SK-N-SH treated with all-trans-retinoic acid at 6 μM for 48 hours (cell line): Measurements from ENCODE around the gene MAP10.

ENCODE experiments used
- ATAC-seq: fragments of 200-7000 bp; cut with Tn5 transposase; 3 replicates; pipeline ENCODE4 v1.9.1; 2020; ENCODE audit warnings: mild to moderate bottlenecking, moderate library complexity
- ARNTL ChIP-seq: fragments of 450-650 bp; formaldehyde crosslinking; IDR thresholded peaks from 2 replicates; pipeline ENCODE4 v1.5.0; 2020; ENCODE audit warnings: low read depth, mild to moderate bottlenecking, moderate library complexity, borderline replicate concordance
- CSDC2 ChIP-seq: fragments of 250-450 bp; sonication (Bioruptor Pico); IDR thresholded peaks from 2 replicates; pipeline ENCODE4 v1.5.0; 2020; ENCODE audit warnings: mild to moderate bottlenecking, moderate library complexity
- ESRRG ChIP-seq: fragments of 250-450 bp; sonication (Bioruptor Pico); IDR thresholded peaks from 2 replicates; pipeline ENCODE4 v1.6.1; 2021; ENCODE audit warnings: mild to moderate bottlenecking
- GLIS3 ChIP-seq: fragments of 250-450 bp; sonication (Bioruptor Pico); IDR thresholded peaks from 2 replicates; pipeline ENCODE4 v1.5.0; 2020; ENCODE audit warnings: mild to moderate bottlenecking, moderate library complexity
- ISL1 ChIP-seq: fragments of 250-450 bp; sonication (Bioruptor Pico); IDR thresholded peaks from 2 replicates; pipeline ENCODE4 v2.1.2; 2022; ENCODE audit warnings: mild to moderate bottlenecking, moderate library complexity
- OSR1 ChIP-seq: fragments of 250-450 bp; sonication (Bioruptor Pico); IDR thresholded peaks from 2 replicates; pipeline ENCODE4 v1.8.0; 2022; ENCODE audit warnings: moderate library complexity, mild to moderate bottlenecking, inconsistent platforms
- PPARA ChIP-seq: fragments of 250-450 bp; sonication (Bioruptor Pico); IDR thresholded peaks from 2 replicates; pipeline ENCODE4 v1.5.0; 2020; ENCODE audit warnings: mild to moderate bottlenecking, borderline replicate concordance
- RARB ChIP-seq: fragments of 250-450 bp; sonication (Bioruptor Pico); IDR thresholded peaks from 2 replicates; pipeline ENCODE4 v1.8.0; 2021; ENCODE audit warnings: mild to moderate bottlenecking, moderate library complexity
- SNAI2 ChIP-seq: fragments of 250-450 bp; sonication (Bioruptor Pico); IDR thresholded peaks from 2 replicates; pipeline ENCODE4 v1.5.0; 2020; ENCODE audit warnings: mild to moderate bottlenecking, moderate library complexity
- TCF4 ChIP-seq: fragments of 250-450 bp; sonication (Bioruptor Pico); IDR thresholded peaks from 2 replicates; pipeline ENCODE4 v1.8.0; 2021; ENCODE audit warnings: mild to moderate bottlenecking, moderate library complexity, borderline replicate concordance
- TOX ChIP-seq: fragments of 250-450 bp; sonication (Bioruptor Pico); IDR thresholded peaks from 2 replicates; pipeline ENCODE4 v1.8.0; 2021; ENCODE audit warnings: mild to moderate bottlenecking, moderate library complexity, borderline replicate concordance
- ZFP3 ChIP-seq: fragments of 250-450 bp; sonication (Bioruptor Pico); IDR thresholded peaks from 2 replicates; pipeline ENCODE4 v1.5.0; 2020; ENCODE audit warnings: mild to moderate bottlenecking, moderate library complexity
- ZNF565 ChIP-seq: fragments of 450-650 bp; formaldehyde crosslinking; conservative IDR thresholded peaks from 2 replicates; pipeline ENCODE4 v1.5.0; 2020; ENCODE audit warnings: low read depth, mild to moderate bottlenecking, moderate library complexity
- ZNF70 ChIP-seq: fragments of 450-650 bp; formaldehyde crosslinking; IDR thresholded peaks from 2 replicates; pipeline ENCODE4 v1.5.0; 2020; ENCODE audit warnings: mild to moderate bottlenecking, moderate library complexity
- ZNF8 ChIP-seq: fragments of 450-650 bp; formaldehyde crosslinking; IDR thresholded peaks from 2 replicates; pipeline ENCODE4 v1.5.0; 2020; ENCODE audit warnings: mild to moderate bottlenecking, moderate library complexity
- TF ChIP-seq, protein P1 (sequence below): fragments of 250-450 bp; sonication (Bioruptor Pico); IDR thresholded peaks from 2 replicates; pipeline ENCODE4 v1.5.1; 2020; ENCODE audit warnings: low read depth, mild to moderate bottlenecking, moderate library complexity
- TF ChIP-seq, protein P2 (sequence below): fragments of 250-450 bp; sonication (Bioruptor Pico); IDR thresholded peaks from 2 replicates; pipeline ENCODE4 v1.5.1; 2021; ENCODE audit warnings: mild to moderate bottlenecking, moderate library complexity
- TF ChIP-seq, protein P3 (sequence below): fragments of 250-450 bp; sonication (Bioruptor Pico); IDR thresholded peaks from 2 replicates; pipeline ENCODE4 v1.8.0; 2021; ENCODE audit warnings: low read depth, mild to moderate bottlenecking, moderate library complexity, borderline replicate concordance
- TF ChIP-seq, protein P4 (sequence below): fragments of 250-450 bp; sonication (Bioruptor Pico); IDR thresholded peaks from 2 replicates; pipeline ENCODE4 v1.8.0; 2020; ENCODE audit warnings: mild to moderate bottlenecking, moderate library complexity, borderline replicate concordance
- TF ChIP-seq, protein P5 (sequence below): fragments of 250-450 bp; sonication (Bioruptor Pico); IDR thresholded peaks from 2 replicates; pipeline ENCODE4 v1.5.0; 2020; ENCODE audit warnings: mild to moderate bottlenecking, moderate library complexity

Gene MAP10, protein sequence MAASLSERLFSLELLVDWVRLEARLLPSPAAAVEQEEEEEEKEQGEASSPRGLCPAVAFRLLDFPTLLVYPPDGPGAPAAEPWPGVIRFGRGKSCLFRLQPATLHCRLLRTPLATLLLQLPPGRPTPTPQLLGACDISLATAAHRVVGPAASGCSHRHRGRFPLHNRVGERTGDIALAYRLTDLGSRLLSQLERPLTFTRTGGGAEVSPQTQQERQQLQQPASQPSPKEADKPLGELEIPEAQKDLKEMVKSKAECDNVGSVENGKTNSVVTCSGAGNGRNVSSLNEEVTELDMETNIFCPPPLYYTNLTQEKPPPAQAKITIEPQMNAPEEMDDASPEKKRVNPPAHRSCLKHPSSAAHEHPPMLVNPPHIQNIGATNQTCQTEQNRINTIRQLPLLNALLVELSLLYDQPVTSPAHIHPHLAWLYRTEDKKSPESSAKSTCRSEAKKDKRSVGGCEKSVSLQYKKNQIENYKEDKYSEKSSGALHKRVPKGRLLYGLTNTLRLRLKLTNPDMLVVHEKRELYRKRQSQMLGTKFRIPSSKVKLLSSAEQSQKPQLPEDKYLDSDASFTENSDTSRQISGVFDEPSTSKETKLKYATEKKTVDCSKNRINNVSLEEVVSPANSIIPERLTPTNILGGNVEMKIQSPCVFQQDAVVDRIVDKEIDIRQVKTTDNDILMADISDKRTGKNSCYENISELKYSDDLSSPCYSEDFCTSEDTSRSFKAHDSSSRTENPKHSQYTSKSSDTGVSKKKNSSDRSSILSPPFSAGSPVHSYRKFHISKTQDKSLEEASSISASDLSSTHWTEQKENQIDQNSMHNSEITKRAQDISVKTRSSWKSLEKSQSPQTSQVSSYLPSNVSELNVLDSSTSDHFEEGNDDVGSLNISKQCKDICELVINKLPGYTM

DNA sequence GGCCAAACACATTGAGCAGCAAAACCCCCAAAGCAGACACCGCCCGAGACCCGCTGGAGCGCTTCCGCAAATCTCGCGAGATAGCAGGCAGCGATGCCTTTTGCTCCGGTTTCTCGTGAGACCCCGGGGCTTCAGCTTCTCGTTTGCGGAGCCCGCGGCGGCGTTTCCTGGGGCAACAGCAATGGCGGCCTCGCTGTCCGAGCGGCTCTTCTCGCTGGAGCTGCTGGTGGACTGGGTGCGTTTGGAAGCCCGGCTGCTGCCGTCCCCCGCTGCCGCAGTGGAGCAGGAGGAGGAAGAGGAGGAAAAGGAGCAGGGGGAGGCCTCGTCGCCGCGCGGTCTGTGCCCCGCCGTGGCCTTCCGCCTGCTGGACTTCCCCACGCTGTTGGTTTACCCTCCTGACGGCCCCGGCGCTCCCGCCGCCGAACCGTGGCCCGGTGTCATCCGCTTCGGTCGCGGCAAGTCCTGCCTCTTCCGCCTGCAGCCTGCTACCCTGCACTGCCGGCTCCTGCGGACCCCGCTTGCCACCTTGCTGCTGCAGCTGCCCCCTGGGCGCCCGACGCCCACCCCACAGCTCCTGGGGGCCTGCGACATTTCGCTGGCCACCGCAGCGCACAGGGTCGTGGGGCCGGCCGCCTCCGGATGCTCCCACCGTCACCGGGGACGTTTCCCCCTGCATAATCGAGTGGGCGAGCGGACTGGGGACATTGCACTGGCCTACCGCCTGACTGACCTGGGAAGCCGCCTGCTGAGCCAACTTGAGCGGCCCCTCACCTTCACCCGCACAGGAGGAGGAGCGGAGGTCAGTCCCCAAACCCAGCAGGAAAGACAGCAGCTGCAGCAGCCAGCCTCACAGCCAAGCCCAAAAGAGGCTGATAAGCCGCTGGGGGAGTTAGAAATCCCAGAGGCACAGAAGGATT is at the start of gene MAP10:
Gene MAP10, plus strand, starts transcription at position 148 of the 917 bp plus-strand sequence. Its CDS starts 34 bp downstream, at position 182.
- 0 out of 2 replicates have a peak, but pooled peaks have one; percentile 25 for TF ChIP-seq RARB (CRISPR knock-in tag)
- no peak for TF ChIP-seq ZNF565 (CRISPR knock-in tag)
- peak; percentile 88 for ATAC-seq

DNA sequence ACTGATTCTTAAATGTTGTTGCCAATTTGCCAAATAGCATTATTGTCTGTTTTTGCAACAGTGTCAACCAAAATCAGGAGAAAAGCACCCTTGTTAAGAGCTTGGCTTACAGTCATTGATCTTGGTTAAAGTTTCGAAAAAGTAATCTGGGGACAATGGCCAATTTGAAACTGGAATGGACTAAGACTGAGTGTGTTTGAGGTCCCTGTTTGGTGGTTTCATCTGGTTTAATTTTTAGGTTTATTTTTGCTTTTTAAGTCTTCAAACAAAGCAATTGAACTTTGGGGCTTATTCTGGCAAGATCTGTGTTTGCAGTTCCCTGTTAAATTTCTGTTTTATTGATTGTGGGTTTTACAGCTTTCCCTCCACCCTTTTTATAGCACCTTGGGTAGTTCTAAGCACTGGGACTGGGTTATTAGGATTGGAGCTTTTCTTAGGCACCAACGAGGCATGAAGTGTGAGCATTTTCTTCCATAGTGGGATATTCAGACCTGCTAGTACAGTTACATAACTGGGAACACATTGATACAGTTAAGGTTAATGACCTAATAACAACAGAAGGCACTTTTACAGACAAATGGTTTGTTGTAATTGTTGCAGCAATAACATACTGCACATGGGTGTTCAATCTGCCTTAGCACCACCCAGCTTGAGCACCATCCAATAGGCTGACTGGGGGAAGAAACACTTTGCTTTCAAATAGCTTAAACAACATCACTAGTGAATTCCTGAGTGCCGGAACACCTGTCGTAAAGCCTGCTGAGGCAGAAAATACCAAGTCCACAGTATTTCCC is 40.6 kb upstream of the MAP10 start:
- TF ChIP-seq, protein P1, sequence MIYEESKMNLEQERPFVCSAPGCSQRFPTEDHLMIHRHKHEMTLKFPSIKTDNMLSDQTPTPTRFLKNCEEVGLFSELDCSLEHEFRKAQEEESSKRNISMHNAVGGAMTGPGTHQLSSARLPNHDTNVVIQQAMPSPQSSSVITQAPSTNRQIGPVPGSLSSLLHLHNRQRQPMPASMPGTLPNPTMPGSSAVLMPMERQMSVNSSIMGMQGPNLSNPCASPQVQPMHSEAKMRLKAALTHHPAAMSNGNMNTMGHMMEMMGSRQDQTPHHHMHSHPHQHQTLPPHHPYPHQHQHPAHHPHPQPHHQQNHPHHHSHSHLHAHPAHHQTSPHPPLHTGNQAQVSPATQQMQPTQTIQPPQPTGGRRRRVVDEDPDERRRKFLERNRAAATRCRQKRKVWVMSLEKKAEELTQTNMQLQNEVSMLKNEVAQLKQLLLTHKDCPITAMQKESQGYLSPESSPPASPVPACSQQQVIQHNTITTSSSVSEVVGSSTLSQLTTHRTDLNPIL (CRISPR knock-in tag), result no peak
- TF ChIP-seq TCF4 (CRISPR knock-in tag), result no peak
- TF ChIP-seq ISL1, result no peak
- TF ChIP-seq ESRRG (CRISPR knock-in tag), result no peak
- no peak for TF ChIP-seq ARNTL (CRISPR knock-in tag)
- TF ChIP-seq, protein P2, sequence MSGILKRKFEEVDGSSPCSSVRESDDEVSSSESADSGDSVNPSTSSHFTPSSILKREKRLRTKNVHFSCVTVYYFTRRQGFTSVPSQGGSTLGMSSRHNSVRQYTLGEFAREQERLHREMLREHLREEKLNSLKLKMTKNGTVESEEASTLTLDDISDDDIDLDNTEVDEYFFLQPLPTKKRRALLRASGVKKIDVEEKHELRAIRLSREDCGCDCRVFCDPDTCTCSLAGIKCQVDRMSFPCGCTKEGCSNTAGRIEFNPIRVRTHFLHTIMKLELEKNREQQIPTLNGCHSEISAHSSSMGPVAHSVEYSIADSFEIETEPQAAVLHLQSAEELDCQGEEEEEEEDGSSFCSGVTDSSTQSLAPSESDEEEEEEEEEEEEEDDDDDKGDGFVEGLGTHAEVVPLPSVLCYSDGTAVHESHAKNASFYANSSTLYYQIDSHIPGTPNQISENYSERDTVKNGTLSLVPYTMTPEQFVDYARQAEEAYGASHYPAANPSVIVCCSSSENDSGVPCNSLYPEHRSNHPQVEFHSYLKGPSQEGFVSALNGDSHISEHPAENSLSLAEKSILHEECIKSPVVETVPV (CRISPR knock-in tag), result no peak
- TF ChIP-seq SNAI2 (CRISPR knock-in tag), result no peak
- no peak for TF ChIP-seq RARB (CRISPR knock-in tag)
- TF ChIP-seq CSDC2, result no peak
- TF ChIP-seq, protein P3, sequence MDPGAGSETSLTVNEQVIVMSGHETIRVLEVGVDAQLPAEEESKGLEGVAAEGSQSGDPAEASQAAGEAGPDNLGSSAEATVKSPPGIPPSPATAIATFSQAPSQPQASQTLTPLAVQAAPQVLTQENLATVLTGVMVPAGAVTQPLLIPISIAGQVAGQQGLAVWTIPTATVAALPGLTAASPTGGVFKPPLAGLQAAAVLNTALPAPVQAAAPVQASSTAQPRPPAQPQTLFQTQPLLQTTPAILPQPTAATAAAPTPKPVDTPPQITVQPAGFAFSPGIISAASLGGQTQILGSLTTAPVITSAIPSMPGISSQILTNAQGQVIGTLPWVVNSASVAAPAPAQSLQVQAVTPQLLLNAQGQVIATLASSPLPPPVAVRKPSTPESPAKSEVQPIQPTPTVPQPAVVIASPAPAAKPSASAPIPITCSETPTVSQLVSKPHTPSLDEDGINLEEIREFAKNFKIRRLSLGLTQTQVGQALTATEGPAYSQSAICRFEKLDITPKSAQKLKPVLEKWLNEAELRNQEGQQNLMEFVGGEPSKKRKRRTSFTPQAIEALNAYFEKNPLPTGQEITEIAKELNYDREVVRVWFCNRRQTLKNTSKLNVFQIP (CRISPR knock-in tag), result no peak
- no peak for TF ChIP-seq PPARA (CRISPR knock-in tag)
- no peak for TF ChIP-seq OSR1
- TF ChIP-seq, protein P4, sequence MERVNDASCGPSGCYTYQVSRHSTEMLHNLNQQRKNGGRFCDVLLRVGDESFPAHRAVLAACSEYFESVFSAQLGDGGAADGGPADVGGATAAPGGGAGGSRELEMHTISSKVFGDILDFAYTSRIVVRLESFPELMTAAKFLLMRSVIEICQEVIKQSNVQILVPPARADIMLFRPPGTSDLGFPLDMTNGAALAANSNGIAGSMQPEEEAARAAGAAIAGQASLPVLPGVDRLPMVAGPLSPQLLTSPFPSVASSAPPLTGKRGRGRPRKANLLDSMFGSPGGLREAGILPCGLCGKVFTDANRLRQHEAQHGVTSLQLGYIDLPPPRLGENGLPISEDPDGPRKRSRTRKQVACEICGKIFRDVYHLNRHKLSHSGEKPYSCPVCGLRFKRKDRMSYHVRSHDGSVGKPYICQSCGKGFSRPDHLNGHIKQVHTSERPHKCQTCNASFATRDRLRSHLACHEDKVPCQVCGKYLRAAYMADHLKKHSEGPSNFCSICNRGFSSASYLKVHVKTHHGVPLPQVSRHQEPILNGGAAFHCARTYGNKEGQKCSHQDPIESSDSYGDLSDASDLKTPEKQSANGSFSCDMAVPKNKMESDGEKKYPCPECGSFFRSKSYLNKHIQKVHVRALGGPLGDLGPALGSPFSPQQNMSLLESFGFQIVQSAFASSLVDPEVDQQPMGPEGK, result no peak
- no peak for TF ChIP-seq ZNF70 (CRISPR knock-in tag)
- TF ChIP-seq TOX (CRISPR knock-in tag), result no peak
- TF ChIP-seq ZFP3 (CRISPR knock-in tag), result no peak
- no peak for TF ChIP-seq ZNF8 (CRISPR knock-in tag)
- TF ChIP-seq ZNF565 (CRISPR knock-in tag), result no peak
- no peak for TF ChIP-seq GLIS3
- TF ChIP-seq, protein P5, sequence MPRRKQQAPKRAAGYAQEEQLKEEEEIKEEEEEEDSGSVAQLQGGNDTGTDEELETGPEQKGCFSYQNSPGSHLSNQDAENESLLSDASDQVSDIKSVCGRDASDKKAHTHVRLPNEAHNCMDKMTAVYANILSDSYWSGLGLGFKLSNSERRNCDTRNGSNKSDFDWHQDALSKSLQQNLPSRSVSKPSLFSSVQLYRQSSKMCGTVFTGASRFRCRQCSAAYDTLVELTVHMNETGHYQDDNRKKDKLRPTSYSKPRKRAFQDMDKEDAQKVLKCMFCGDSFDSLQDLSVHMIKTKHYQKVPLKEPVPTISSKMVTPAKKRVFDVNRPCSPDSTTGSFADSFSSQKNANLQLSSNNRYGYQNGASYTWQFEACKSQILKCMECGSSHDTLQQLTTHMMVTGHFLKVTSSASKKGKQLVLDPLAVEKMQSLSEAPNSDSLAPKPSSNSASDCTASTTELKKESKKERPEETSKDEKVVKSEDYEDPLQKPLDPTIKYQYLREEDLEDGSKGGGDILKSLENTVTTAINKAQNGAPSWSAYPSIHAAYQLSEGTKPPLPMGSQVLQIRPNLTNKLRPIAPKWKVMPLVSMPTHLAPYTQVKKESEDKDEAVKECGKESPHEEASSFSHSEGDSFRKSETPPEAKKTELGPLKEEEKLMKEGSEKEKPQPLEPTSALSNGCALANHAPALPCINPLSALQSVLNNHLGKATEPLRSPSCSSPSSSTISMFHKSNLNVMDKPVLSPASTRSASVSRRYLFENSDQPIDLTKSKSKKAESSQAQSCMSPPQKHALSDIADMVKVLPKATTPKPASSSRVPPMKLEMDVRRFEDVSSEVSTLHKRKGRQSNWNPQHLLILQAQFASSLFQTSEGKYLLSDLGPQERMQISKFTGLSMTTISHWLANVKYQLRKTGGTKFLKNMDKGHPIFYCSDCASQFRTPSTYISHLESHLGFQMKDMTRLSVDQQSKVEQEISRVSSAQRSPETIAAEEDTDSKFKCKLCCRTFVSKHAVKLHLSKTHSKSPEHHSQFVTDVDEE (CRISPR knock-in tag), result no peak
- ATAC-seq, result no peak
